HepG2 (cell line): ENCODE results near the gene INTS2. TPM values are rescaled to one million over a fixed set of nuclear protein-coding genes. Genes with fewer than 3 reads are reported as not detected.
A peak's percentile ranks its signal among the peaks of the same experiment; 100 is the strongest.

Experiments
- ATAC-seq: fragments of 200-7000 bp; cut with Tn5 transposase; 3 replicates; pipeline ENCODE4 v1.9.1; 2020; ENCODE audit warnings: mild to moderate bottlenecking, moderate library complexity
- Bru-seq: library from RNA; stranded (reverse); fragments of 400-500 nt; gene quantifications from one replicate; lab custom pipeline; 2021; lab: Mats Ljungman, UMichigan
- BruChase-seq, 2 experiments: library from RNA; stranded (reverse); fragments of 400-500 nt; gene quantifications; one replicate each; lab custom pipeline; 2021; lab: Mats Ljungman, UMichigan
- BruUV-seq: library from RNA; stranded (reverse); fragments of 400-500 nt; replicated peaks from 2 replicates; lab custom pipeline; 2021; lab: Mats Ljungman, UMichigan
- CTCF ChIA-PET: fragments of 300-600 bp; formaldehyde crosslinking; extraction: SDS; loops from one replicate; lab custom pipeline; 2021; ENCODE audit warnings: low total read pairs, inconsistent platforms, low intra/inter-chr PET ratio; lab: Yijun Ruan, JAX
- POLR2A ChIA-PET: fragments of 350-600 bp; sonication (Branson Sonifier 250); formaldehyde crosslinking; loops from one replicate; lab custom pipeline; 2020; ENCODE audit warnings: antibody characterized with exemption, inconsistent platforms; lab: Yijun Ruan, JAX
- DNase-seq: peaks from one replicate; pipeline ENCODE4 v3.0.0-alpha.2; 2015; ENCODE audit warnings: low spot score
- FAIRE-seq: peaks from 3 replicates; lab custom pipeline; 2011; peaks lifted over from hg19 to GRCh38; lab: Jason Lieb, UNC
- H2AFZ ChIP-seq: one replicate; pipeline ENCODE4 v1.6.1; 2011; ENCODE audit warnings: low read length, inconsistent platforms
- H3K27ac ChIP-seq: fragments of 300-600 bp; 3 replicates; pipeline ENCODE4 v1.8.0; 2011; ENCODE audit warnings: mixed run types, mild to moderate bottlenecking, mixed read lengths, low read length, inconsistent platforms; ENCODE audit not compliant: insufficient read depth; ENCODE audit errors: extremely low read length
- H3K27me3 ChIP-seq, 2 experiments: fragments of 200-600 bp in 1 of 2; 2 replicates in 1 of 2; 3 replicates in 1 of 2; pipeline versions ENCODE4 v1.6.0 to v1.8.0; 2011; ENCODE audit warnings: low read length in 2 of 2, mild to moderate bottlenecking in 2 of 2, moderate library complexity in 2 of 2, inconsistent platforms in 1 of 2; ENCODE audit not compliant: insufficient read depth in 2 of 2, control insufficient read depth in 1 of 2
- H3K36me3 ChIP-seq, 2 experiments: fragments of 200-600 bp in 1 of 2; replicated peaks in 1 of 2; 2 replicates in 1 of 2; 3 replicates in 1 of 2; pipeline versions ENCODE4 v1.5.1 to v1.8.0; 2011; ENCODE audit warnings: low read length in 2 of 2, inconsistent platforms in 1 of 2; ENCODE audit not compliant: insufficient read depth in 2 of 2, control insufficient read depth in 1 of 2
- H3K4me1 ChIP-seq: 2 replicates; pipeline ENCODE4 v1.5.1; 2012; ENCODE audit warnings: low read length, inconsistent platforms; ENCODE audit not compliant: insufficient read depth
- H3K4me2 ChIP-seq: 2 replicates; pipeline ENCODE4 v1.6.0; 2011; ENCODE audit warnings: low read depth, low read length, inconsistent platforms
- H3K4me3 ChIP-seq, 3 experiments: fragments of 200-600 bp in 1 of 3; sonication (generic), shearing (Covaris generic) in 1 of 3; replicated peaks in 1 of 3; 2 replicates each; pipeline ENCODE4 v1.5.1; 2011 to 2016; ENCODE audit warnings: low read length in 3 of 3, inconsistent platforms in 2 of 3, low read depth in 2 of 3, mild to moderate bottlenecking in 2 of 3, control low read depth in 1 of 3, mixed read lengths in 1 of 3; ENCODE audit not compliant: insufficient read depth in 1 of 3
- H3K79me2 ChIP-seq: one replicate; pipeline ENCODE4 v1.6.1; 2011; ENCODE audit warnings: low read length, inconsistent platforms; ENCODE audit not compliant: insufficient read depth
- H3K9ac ChIP-seq: 2 replicates; pipeline ENCODE4 v1.6.0; 2011; ENCODE audit warnings: mild to moderate bottlenecking, low read depth, low read length, inconsistent platforms; ENCODE audit not compliant: insufficient read depth
- H3K9me3 ChIP-seq: 2 replicates; pipeline ENCODE4 v1.5.1; 2012; ENCODE audit warnings: mild to moderate bottlenecking, low read length
- H4K20me1 ChIP-seq: 2 replicates; pipeline ENCODE4 v1.6.0; 2011; ENCODE audit warnings: inconsistent platforms, mild to moderate bottlenecking, low read length, moderate library complexity; ENCODE audit not compliant: insufficient read depth
- ARNT2 ChIP-seq: sonication (generic); formaldehyde crosslinking; IDR thresholded peaks from 2 replicates; pipeline ENCODE4 v1.8.0; 2022; ENCODE audit warnings: mild to moderate bottlenecking, low read depth, missing genetic modification reagents, moderate library complexity
- CENPT ChIP-seq: sonication (generic); formaldehyde crosslinking; IDR thresholded peaks from 2 replicates; pipeline ENCODE4 v1.8.0; 2022; ENCODE audit warnings: low read depth, mild to moderate bottlenecking, moderate library complexity, missing genetic modification reagents
- GTF2F1 ChIP-seq: fragments of 150-350 bp; IDR thresholded peaks from 2 replicates; pipeline ENCODE4 v1.6.1; 2014; ENCODE audit warnings: low read length
- HMGXB3 ChIP-seq: sonication (generic); formaldehyde crosslinking; IDR thresholded peaks from 2 replicates; pipeline ENCODE4 v1.4.0; 2020; ENCODE audit warnings: missing genetic modification reagents, borderline replicate concordance
- KDM4B ChIP-seq: sonication (generic); formaldehyde crosslinking; IDR thresholded peaks from 2 replicates; pipeline ENCODE4 v1.4.0; 2020; ENCODE audit warnings: missing genetic modification reagents
- NR2F2 ChIP-seq: IDR thresholded peaks from 2 replicates; pipeline ENCODE4 v1.6.1; 2012; ENCODE audit warnings: low read depth, inconsistent platforms, borderline replicate concordance
- PHF20 ChIP-seq: sonication (generic); formaldehyde crosslinking; IDR thresholded peaks from 2 replicates; pipeline ENCODE4 v1.5.0; 2020; ENCODE audit warnings: mild to moderate bottlenecking, missing genetic modification reagents
- SP140L ChIP-seq: sonication (generic); formaldehyde crosslinking; IDR thresholded peaks from 2 replicates; pipeline ENCODE4 v1.4.0; 2020; ENCODE audit warnings: missing genetic modification reagents, borderline replicate concordance
- ZMAT5 ChIP-seq: sonication (generic); formaldehyde crosslinking; IDR thresholded peaks from 2 replicates; pipeline ENCODE4 v1.5.0; 2020; ENCODE audit warnings: mild to moderate bottlenecking, low read depth, missing genetic modification reagents, borderline replicate concordance
- ZNF367 ChIP-seq: sonication (generic); formaldehyde crosslinking; IDR thresholded peaks from 2 replicates; pipeline ENCODE4 v1.4.0; 2020; ENCODE audit warnings: missing genetic modification reagents, borderline replicate concordance
- ZNF547 ChIP-seq: sonication (generic); formaldehyde crosslinking; IDR thresholded peaks from 2 replicates; pipeline ENCODE4 v1.5.1; 2020; ENCODE audit warnings: mild to moderate bottlenecking, missing genetic modification reagents
- ZNF782 ChIP-seq: sonication (generic); formaldehyde crosslinking; IDR thresholded peaks from 2 replicates; pipeline ENCODE4 v1.4.0; 2020; ENCODE audit warnings: missing genetic modification reagents, mild to moderate bottlenecking, borderline replicate concordance
- WGBS: methylation state at CpG from one replicate; pipeline ENCODE4 v1.1.6; 2017; ENCODE audit warnings: low lambda C conversion rate; 5-methylcytosine and 5-hydroxymethylcytosine counted together
- in situ Hi-C: cut with HindIII; loops from 2 replicates; pipeline ENCODE4 v1.10.0; 2017; ENCODE audit warnings: low pct_unique_long_range_greater_than_20kb; ENCODE audit not compliant: extremely low pct_ligation_motif_present
- intact Hi-C: fragments of 100-400 bp; cut with micrococcal nuclease; formaldehyde crosslinking; loops from one replicate; pipeline ENCODE4 v1.10.0; 2022; ENCODE audit not compliant: unreplicated experiment
- long read RNA-seq, 2 experiments: library from RNA in 1 of 2; library from polyadenylated mRNA in 1 of 2; stranded (forward) in 1 of 2; unstranded in 1 of 2; transcript quantifications; one replicate each; pipeline ENCODE4 v2.0.0, GENCODE V29; 2019 to 2022
- polyA minus RNA-seq, 3 experiments: library from RNA; depleted of rRNA, polyadenylated mRNA; stranded (reverse); fragments of >200 nt; gene quantifications; 2 replicates each; pipeline ENCODE4 v1.2.3, GENCODE V29; 2011; ENCODE audit warnings: low replicate concordance in 1 of 3
- polyA plus RNA-seq, 8 experiments: library from polyadenylated mRNA; depleted of rRNA in 3 of 8; stranded (reverse) in 7 of 8; unstranded in 1 of 8; fragments of >200 nt; fragmentation: Illumina TruSeq in 4 of 8; extraction: Trizol in 4 of 8; gene quantifications; 2 replicates each; pipeline versions ENCODE4 v1.2.1 to v1.2.3, GENCODE V29; 2011 to 2016; ENCODE audit warnings: low read depth in 4 of 8, missing spikeins in 1 of 8, mixed read lengths in 1 of 8; ENCODE audit not compliant: insufficient read depth in 1 of 8
- total RNA-seq, 5 experiments: library from RNA; depleted of rRNA; stranded (reverse); fragments of >200 nt; fragmentation: Illumina TruSeq; extraction: Trizol; gene quantifications; 2 replicates each; pipeline ENCODE4 v1.2.3, GENCODE V29; 2016; ENCODE audit warnings: low read depth in 1 of 5

Gene INTS2
- total RNA-seq (2016; rRNA removed; fragmentation: Illumina TruSeq; extraction: Trizol): 30.2 and 33.3 TPM in 2 replicates
- 9.6 and 10.0 TPM in 2 replicates for total RNA-seq (2016; cell fraction: cytosol; rRNA removed; fragmentation: Illumina TruSeq; extraction: Trizol; ENCODE audit: low read depth)
- total RNA-seq (2016; cell fraction: insoluble cytoplasmic fraction; rRNA removed; fragmentation: Illumina TruSeq; extraction: Trizol): 30.6 and 32.6 TPM in 2 replicates
- total RNA-seq (2016; cell fraction: membrane; rRNA removed; fragmentation: Illumina TruSeq; extraction: Trizol): 6.9 and 8.3 TPM in 2 replicates
- total RNA-seq (2016; cell fraction: nucleus; rRNA removed; fragmentation: Illumina TruSeq; extraction: Trizol): 34.0 and 37.1 TPM in 2 replicates
- 15.6 and 20.5 TPM in 2 replicates for polyA plus RNA-seq (2011; rRNA removed)
- polyA plus RNA-seq (2011; cell fraction: cytosol; rRNA removed): 8.1 and 11.7 TPM in 2 replicates
- 14.6 and 16.8 TPM in 2 replicates for polyA plus RNA-seq (2011; cell fraction: nucleus; rRNA removed)
- 9.4 and 11.7 TPM in 2 replicates for polyA plus RNA-seq (2012)
- 0.37 and 0.51 TPM in 2 replicates for polyA plus RNA-seq (2016; cell fraction: cytosol; fragmentation: Illumina TruSeq; extraction: Trizol; ENCODE audit: low read depth)
- 11.5 and 12.2 TPM in 2 replicates for polyA plus RNA-seq (2016; cell fraction: insoluble cytoplasmic fraction; fragmentation: Illumina TruSeq; extraction: Trizol; ENCODE audit: low read depth)
- polyA plus RNA-seq (2016; cell fraction: membrane; fragmentation: Illumina TruSeq; extraction: Trizol; ENCODE audit: low read depth): 0.73 and 1.1 TPM in 2 replicates
- polyA plus RNA-seq (2016; cell fraction: nucleus; fragmentation: Illumina TruSeq; extraction: Trizol; ENCODE audit: insufficient read depth, low read depth): 24.0 and 26.7 TPM in 2 replicates
- 26.3 and 37.9 TPM in 2 replicates for polyA minus RNA-seq (2011; rRNA and poly(A)+ RNA removed; ENCODE audit: low replicate concordance)
- polyA minus RNA-seq (2011; cell fraction: cytosol; rRNA and poly(A)+ RNA removed): 29.4 and 32.8 TPM in 2 replicates
- 49.4 and 55.6 TPM in 2 replicates for polyA minus RNA-seq (2011; cell fraction: nucleus; rRNA and poly(A)+ RNA removed)
- Bru-seq, nascent RNA: percentile 70 among the genes with signal in this experiment
- BruChase-seq, experiment 1, labeled RNA remaining after a 6-hour chase: percentile 86 among the genes with signal in this experiment
- BruChase-seq, experiment 2, labeled RNA remaining after a 2-hour chase: percentile 83 among the genes with signal in this experiment
- long read RNA-seq, experiment 1, partial matches to known transcripts: 0 of 2 reads
- long read RNA-seq, experiment 1, other reads (novel, unspliced or antisense): 2 of 2 reads
- long read RNA-seq, experiment 2, partial matches to known transcripts: 1 of 9 reads
- long read RNA-seq, experiment 2, other reads (novel, unspliced or antisense): 8 of 9 reads

- H3K27ac ChIP-seq: peak within 1 kb of the TSS; percentile 80
- peak within 1 kb of the TSS; percentile 96 for H3K9ac ChIP-seq
- WGBS: under 1% methylated on average over 49 of the region's 58 CpGs
- H3K36me3 ChIP-seq: peaks cover 3 to 13% of the 10 kb centered on the region in 2 experiments; a peak in 4 of 5 replicates
- H3K9me3 ChIP-seq: no peaks in the 10 kb centered on the region
- intact Hi-C loops (no loop called here), in situ Hi-C loops (no loop called here)
- H3K27me3 ChIP-seq: peaks cover 0 to 2% of the 10 kb centered on the region in 2 experiments; a peak in 2 of 5 replicates
- peak within 1 kb of the TSS; percentile 96 for H3K4me2 ChIP-seq
- DNase-seq (peak; percentile 92), FAIRE-seq (peak; percentile 49), ATAC-seq (peak; percentile 92)
- H3K4me1 ChIP-seq: peaks cover 19% of the 10 kb centered on the region
- H3K4me3 ChIP-seq: peak within 1 kb of the TSS; percentile 92 to 96 (median 94)
- CTCF ChIA-PET: no interaction called here
- BruUV-seq: TSS peak; percentile 92
- POLR2A ChIA-PET: interaction anchor here (0.8 to 1.4 kb wide), 4 partner anchors 14 to 182 kb away, joined by 3 to 4 read pairs (median 3); partner anchors contain the start of gene BRIP1
- H2AFZ ChIP-seq: peak within 1 kb of the TSS; percentile 97
- H4K20me1 ChIP-seq: no peaks in the 10 kb centered on the region
- H3K79me2 ChIP-seq: peaks cover 18% of the 10 kb centered on the region
- TF ChIP-seq ZNF547 (CRISPR knock-in tag) (peak; percentile 66), GTF2F1 (0 out of 2 replicates have a peak, but pooled peaks have one; percentile 56), SP140L (peak; percentile 88; the same call in 1 of the 2 replicates), ZMAT5 (CRISPR knock-in tag) (no peak), CENPT (CRISPR knock-in tag) (no peak; the same call in 1 of the 2 replicates), ZNF782 (peak; percentile 98), KDM4B (CRISPR knock-in tag) (peak; percentile 77; the same call in 1 of the 2 replicates), ZNF367 (CRISPR knock-in tag) (no peak; the same call in 1 of the 2 replicates), NR2F2 (no peak), ARNT2 (CRISPR knock-in tag) (peak; percentile 71), HMGXB3 (peak; percentile 78), PHF20 (peak; percentile 96)
Observed at GRCh38 chr17:61927208-61928100, at the start of gene INTS2. INTS2 (minus strand) TSS chr17:61927982; CDS start chr17:61926644, 1,338 bp downstream.
